Islet of Langerhans (tissue), 1 donor: ENCODE measurements around the gene STK17A.
"Not testable (repeated sequence)": the region's sequence is repeated elsewhere in the genome, so short reads cannot be mapped to it uniquely, and the experiment has no call there.

Source experiments
- FAIRE-seq: peaks from one replicate; lab custom pipeline; 2011; peaks lifted over from hg19 to GRCh38; lab: Jason Lieb, UNC

Gene STK17A

GRCh38 chr7:43602256-43602655 lies 19.3 kb downstream of the STK17A start:
- FAIRE-seq = no peak

DNA sequence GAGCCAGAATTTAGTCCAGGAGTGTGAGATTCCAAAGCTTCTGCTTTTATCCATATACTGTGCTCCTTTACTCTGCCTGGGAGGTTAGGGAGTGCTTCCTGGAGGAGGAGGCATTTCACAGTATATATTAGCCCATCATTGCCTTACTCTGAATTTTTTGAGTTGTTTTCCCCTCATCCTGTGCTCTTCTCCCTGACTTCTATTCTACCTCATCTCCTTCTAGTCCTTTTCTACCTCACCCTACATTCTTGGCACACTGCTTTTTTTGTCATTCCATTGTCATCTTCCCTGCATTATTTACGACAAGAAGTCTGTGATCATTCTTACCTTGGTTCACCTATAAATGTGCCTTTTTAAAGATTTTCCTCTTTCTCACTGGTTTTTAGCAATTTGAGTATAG lies 21.3 kb downstream of the STK17A start:
- FAIRE-seq = no peak

DNA sequence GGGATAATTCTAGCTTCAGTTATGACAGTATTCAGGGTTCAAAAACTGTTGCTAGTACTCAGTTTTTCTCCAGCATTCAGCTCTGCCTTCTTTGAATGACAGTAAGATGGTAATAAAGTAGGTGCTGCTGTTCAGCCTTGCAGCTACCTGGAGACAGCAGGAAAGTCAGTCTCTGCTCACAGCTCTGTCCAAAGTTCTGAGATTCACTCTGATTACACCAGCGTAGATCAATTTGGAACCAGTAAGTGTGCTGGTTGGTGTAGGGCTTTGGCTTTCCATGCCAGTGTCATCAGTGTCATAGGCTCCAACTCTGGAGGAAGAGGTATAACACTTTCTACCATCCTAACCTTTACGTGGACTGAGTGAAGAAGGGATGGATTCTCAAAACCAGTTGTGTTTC lies 26.2 kb downstream of the STK17A start:
- FAIRE-seq = no peak

DNA sequence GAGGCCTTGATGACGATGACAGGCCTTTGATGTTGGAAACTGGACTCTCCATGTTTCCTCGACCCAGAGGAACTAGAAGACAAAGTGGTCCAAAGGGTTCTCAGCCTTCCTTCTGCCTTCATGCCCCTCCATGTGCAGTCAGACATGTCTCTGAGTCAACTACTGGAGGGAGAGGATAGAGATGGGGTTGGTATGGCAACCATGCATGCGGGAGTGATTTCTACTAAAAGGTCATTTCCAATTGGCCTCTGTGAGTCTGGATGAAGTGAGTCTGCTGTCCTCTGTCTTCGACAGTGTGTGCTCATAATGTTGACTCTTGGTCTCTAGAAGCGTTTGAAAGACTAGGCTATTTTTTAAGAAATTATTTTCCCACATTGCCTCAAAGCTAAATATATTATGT lies 29.2 kb downstream of the STK17A start:
- FAIRE-seq = no peak

GRCh38 chr7:43612599-43613589 lies 30.0 kb downstream of the STK17A start:
- no peak for FAIRE-seq

GRCh38 chr7:43615558-43616145 lies 32.7 kb downstream of the STK17A start:
- no peak for FAIRE-seq

DNA sequence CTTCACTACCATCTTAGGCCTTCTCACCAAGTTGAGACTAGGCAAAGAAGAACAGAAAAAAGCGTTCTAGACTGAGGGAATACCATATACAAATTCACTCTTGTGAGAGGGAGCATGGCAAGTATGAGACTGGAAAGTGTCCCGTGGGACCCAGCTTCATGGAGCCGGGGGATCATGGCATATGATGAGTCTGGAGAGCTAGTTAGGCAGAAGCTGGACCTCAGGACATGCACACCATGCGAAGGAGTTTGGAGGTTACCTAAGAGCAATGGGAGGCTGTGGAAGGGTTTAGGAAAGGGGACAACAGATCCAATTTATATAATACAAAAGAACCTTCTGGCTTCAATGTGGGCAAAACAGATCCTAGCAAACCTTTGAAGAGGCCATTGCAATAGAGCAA lies 34.1 kb downstream of the STK17A start:
- no peak for FAIRE-seq

DNA sequence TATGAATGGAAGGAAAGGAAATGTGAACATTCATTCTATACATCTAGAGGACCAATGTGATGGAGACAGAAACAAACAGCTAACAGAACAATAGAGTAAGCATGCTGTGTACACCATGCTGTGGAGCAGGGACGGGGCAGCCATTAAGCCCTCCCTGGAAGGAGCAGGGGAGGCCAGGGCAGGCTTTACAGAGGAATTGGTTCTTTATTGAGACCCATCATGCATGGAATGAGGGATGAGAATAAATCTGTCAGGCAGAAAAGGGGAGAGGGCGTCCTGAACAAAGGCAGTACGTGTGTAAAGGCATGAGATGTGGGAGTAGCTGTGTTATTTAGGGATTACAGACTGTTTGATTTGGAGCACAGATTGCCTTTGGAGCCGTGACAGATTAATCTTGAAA lies 35.2 kb downstream of the STK17A start:
- FAIRE-seq = no peak

- no peak for FAIRE-seq
Observed at GRCh38 chr7:43619213-43620012, 36.5 kb downstream of the STK17A start.

DNA sequence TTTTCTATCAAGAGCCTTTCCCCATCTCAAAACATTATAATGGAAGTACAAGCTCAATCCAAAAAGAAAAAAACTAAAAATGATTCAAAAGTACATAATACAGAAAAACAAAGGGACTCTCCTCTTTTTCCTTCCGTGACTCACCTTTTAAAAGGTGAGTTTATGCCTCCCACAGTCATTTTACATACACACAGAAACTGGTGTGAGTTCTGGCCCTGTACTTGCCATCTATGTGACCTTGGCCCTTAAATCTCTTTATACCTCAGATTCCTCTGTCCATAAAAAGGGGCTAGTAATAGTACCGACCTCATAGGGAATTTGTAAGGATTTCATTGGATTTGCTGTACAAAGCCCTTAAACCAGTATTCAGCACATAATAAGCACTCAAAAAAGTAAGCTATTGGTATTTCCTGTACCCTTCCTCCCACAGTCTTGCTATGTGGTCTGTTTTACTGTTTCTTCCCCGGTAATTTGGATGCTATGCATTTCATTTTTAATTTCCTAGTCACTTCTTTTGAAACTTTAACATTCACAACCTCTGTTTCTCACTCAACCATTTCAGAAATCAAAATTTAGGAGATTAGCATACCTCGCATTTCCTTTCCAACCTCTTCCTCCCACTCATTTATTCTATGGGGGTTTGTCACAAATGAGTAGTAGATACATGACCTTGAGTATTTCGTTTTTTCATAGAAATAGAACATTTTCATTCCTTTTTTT lies 39.0 kb downstream of the STK17A start:
- FAIRE-seq = no peak

DNA sequence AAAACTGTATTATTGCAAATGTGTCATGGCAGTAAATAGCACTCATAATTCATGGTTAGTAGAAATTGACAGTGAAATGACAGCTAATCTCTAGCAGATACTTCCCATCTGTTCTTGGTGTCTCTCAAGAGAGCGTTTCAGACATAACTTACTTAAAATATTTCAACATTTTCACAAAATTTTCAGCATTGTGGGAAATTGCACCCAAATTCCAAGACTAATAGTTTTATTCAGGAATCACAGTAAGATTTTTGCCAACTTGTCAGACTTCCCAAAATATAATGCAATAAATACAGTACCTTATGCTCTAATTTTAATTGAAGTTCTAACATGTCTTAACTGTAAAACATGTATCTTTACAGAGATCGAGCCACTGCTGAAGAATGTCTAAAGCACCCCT lies 41.2 kb downstream of the STK17A start:
- peak; percentile 5 for FAIRE-seq

DNA sequence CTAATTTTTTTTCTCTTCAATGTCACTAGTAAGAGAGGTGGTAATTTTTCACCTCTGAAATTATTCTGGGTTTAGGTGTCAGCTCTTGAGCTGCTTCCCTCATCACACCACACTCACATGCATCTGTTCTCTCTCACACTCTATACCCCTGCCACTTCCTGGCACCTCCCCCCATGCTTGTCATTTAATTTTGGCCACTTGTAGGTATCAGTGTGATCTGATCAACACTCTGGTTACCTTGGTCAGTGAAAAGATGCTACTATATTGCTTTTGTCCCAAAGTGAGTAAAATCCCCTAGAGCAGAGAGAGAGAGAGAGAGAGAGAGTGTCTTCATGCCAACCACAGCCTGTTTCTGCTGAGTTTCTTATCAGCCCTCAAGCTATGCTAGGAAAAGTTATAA lies 42.5 kb downstream of the STK17A start:
- FAIRE-seq = no peak

DNA sequence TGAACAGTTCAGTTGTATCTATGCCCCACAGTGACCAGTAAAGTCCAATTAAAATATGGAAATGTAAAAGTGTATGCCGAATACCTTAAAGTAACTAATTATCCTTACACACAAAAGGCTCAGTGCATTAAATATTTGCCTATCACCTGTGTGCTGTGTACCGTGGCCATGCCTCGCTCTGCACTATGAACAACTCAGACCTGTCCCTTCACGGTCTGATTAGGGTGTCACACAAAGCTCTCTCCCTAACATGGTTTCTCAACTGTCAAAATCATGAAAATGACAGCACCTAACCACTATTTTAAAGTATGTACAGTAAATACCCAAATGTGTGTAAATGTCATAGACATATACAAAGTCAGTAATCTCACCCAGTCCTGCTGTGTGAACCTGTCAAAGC lies 43.1 kb downstream of the STK17A start:
- FAIRE-seq = no peak

DNA sequence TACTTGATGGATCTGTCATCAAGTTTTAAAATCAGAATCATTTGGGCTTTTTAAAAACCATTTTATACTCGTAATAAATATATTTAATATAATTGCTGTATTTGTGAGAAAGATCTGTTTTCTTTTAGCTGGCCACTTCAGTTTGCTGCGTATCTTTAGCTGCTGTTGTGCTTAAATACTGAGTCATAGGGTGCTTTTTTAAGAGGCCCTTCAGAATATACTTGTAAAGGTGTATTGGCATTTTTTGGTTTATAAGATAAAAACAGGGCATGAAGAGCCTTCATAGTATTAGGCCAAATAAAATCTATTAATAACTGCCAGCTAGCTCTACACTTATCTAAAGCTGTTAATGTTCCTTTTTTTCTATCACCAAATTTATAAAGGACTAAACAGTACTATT lies 43.8 kb downstream of the STK17A start:
- FAIRE-seq = no peak

GRCh38 chr7:43627798-43628197 lies 44.9 kb downstream of the STK17A start:
- not testable (repeated sequence) for FAIRE-seq

DNA sequence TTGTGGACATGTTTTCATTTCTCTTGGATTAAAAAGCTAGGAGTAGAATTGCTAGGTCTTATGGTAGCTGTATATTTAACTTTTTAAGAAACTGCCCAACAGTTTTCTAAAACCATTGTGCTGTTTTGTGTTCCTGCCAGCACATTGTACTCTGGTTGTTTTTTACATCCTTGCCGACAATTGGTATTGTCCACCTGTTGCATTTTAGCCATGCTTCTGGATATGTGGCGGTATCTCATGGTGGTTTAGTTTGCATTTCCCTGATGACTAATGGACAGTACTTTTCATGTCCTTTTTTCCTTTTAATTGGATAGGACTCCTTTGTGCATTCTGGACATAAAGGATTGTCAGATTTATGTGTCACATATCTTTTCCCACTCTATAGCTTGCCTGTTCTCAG lies 45.5 kb downstream of the STK17A start:
- FAIRE-seq = no peak

DNA sequence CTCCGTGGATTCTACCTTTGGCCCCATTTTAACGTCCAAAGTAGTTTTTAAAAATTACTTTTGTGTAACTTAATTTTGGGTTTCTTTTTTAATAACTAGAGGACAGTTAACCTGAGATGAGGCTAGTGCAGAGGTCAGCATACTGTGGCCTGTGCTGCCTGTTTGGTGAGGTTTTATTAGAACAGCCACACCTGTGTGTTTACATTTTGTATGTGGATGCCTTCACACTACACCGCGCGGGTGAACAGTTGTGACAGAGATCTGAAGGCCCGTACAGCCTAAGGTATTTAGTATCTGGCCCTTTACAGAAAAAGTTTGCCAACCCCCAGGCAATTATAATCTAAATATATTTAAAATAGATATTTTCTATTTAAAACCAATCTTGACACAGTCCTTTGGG lies 46.9 kb downstream of the STK17A start:
- FAIRE-seq = no peak

DNA sequence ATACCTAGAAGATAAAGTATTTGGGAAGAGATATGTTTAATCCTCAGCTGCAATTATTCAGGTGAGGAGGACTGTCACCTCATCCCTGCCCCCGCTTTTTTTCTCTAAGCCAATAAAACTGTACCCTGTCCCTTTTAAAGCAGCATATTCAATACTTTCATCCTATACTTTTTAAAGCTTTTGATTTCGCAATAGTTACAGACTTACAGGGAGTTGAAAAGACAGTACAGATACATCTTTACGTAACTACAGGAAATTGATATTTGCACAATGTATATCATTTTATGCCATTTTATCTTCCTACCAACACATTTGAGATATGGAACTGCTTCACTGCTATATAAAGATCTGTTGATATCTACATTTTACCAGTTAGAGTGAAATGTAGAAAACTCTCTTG lies 47.6 kb downstream of the STK17A start:
- FAIRE-seq = no peak

- no peak for FAIRE-seq
Observed at GRCh38 chr7:43631559-43631958, 48.7 kb downstream of the STK17A start.

- no peak for FAIRE-seq
Observed at GRCh38 chr7:43632746-43633145, 49.8 kb downstream of the STK17A start.

DNA sequence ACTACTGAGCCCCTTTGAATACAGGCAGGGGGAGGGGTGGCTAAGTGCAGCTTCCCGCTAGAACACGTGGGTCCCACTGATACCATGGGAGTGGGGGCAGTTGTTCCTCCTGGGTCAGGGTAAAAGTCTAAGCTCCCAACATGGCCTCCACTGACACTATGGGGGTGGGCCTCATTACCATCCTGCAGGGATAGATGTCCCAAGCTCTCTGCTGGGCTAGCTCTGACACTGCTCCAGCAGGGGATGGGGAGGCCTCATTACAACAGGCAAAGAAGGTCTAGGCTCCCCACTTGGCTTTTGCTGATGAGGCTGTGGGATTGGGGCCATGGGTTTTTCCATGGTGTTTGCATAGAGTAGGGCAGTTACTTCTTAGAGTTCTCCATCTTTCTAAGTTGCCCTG lies 51.5 kb downstream of the STK17A start:
- FAIRE-seq = no peak

DNA sequence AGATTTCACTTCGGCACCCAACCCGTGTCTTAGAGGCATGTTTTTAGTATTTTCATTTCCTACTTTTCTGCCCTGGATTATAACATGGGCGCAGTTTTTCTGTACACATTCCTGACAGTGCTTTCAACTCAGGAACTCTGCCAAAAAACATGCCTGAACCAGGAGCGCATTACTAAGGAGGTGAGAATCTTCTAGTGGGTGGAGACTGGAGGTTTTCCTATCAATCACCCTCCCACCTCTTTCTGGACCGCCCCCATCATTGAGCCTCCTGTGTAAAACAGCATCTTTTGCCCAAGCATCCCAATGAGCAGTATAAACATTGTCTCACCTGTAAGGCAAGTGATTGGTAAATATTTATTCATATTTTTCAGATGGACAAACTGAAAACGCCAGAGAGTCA lies 53.2 kb downstream of the STK17A start:
- FAIRE-seq = no peak
